CD4-positive, alpha-beta T cell treated with Interferon alpha-2 for 1 hour (primary cell): Measurements from ENCODE around the gene NFATC1.

Experiments
- DNase-seq, 2 donors: peaks; one replicate each; pipeline ENCODE4 v3.0.0-alpha.2; 2020 to 2022

Gene NFATC1

DNA sequence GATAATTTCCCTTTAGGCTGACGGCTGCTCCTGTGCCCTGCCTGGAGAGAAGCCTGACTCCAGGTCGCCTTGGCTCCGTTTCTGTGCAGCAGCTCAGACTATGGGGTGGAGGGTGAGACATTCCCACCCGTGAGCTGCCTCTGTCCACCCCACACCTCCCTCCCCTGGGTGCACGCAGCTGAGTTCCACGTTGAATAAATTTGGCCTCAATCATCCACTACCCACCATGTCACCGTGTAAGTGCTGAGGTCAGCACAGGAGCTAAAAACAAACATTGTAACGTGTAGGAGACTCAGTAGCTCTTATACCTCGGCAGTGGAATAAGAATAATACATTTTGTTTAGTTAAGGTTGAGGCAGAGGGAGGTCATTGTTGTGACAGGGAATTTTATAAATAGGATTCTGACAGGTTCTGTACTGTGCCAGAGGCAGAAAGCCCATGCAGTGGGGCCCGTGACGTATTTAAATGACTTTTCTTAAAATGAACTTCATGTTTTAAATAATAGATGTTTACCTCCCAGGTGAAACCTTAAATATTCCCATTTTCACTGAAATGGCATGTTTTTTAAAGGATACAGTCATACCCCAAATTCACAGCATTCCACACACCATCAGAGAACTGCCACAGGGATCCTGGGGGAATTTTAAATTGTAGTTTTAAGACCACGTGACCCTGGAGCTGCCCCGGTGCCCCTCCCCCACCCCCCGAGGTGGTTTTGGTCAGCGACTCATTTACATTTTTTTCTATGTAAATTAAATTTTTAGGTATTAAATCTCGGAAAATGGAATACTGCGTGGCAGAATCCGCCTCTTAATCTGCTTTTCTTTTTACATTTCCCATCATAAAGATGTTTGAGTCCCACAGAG is 50.2 kb downstream of the NFATC1 start:
- no peak for DNase-seq

DNA sequence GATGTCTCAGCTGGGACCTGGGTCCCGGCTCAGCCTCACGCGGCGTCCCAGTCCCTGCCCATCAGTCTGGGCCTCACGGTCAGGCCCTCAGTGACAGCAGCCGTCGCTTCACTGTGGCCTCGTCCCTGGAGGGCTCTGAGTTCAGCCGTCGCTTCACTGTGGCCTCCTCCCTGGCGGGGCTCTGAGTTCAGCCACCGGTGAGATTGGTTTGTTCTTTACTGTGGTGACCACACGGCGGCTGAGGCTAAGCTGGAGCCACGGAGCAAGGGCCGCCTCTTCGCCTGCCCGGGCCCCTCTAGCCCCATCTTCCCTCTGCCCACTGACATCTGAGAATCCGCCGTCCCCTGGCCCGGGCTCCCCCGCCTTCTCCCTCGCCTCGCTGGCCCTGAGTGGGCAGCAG is 51.2 kb downstream of the NFATC1 start:
- no peak for DNase-seq

- DNase-seq, result no peak
Observed at GRCh38 chr18:79447703-79448367, 52.1 kb downstream of the NFATC1 start.

DNA sequence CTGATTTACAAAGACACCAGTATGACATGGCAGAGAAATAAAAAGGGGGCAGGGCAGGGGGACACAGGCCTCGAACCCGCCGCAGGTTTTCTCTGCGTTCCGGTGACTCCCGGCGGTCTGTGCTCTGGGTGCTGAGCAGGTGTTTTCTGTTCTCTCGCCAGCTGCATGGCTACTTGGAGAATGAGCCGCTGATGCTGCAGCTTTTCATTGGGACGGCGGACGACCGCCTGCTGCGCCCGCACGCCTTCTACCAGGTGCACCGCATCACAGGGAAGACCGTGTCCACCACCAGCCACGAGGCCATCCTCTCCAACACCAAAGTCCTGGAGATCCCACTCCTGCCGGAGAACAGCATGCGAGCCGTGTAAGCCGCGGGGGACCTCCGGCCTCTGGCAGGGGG is 52.9 kb downstream of the NFATC1 start:
- DNase-seq, result no peak

GRCh38 chr18:79449551-79450288 is 54.0 kb downstream of the NFATC1 start:
- no peak for DNase-seq

- no peak for DNase-seq
Observed at GRCh38 chr18:79450289-79451080, 54.8 kb downstream of the NFATC1 start.

DNA sequence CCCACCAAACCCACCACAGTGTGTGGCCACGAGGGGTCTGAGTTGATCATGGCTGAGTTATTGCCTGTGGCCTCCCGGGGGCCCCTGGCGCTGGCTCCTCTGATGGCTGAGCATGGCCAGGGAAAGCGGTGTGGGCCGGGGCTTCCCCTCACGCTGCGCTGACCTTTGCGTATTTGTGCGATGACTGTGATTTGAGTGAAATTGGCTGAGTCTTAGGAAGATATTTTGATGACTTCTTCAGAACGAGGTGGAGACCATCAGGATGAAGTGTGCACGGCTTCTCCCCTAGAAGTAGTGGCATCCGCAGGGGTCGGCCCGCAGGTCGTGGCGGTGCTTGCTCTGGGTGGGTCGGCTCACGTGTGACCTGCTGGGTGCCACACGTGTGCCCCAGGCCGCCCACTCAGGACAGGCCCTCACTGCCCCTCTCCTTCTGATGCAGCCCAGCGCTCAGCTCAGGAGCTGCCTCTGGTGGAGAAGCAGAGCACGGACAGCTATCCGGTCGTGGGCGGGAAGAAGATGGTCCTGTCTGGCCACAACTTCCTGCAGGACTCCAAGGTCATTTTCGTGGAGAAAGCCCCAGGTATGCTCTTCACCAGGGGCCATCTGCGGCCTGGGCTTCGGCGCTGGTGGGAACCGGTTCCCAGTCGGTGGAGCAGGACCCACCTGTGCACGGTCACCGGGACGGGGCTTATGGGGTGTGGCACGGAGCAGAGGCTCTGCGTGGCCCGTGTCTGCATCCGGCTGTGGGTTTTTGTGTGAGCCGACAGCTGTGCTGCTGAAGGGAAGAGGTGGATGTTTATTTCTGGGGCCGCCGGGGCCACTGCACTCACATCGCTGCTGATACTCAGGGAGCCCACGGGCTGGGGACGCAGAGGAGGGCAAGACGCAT is 55.8 kb downstream of the NFATC1 start:
- DNase-seq, result no peak

- DNase-seq, result no peak
Observed at GRCh38 chr18:79452190-79452990, 56.7 kb downstream of the NFATC1 start.

GRCh38 chr18:79452991-79453645 is 57.4 kb downstream of the NFATC1 start:
- no peak for DNase-seq

DNA sequence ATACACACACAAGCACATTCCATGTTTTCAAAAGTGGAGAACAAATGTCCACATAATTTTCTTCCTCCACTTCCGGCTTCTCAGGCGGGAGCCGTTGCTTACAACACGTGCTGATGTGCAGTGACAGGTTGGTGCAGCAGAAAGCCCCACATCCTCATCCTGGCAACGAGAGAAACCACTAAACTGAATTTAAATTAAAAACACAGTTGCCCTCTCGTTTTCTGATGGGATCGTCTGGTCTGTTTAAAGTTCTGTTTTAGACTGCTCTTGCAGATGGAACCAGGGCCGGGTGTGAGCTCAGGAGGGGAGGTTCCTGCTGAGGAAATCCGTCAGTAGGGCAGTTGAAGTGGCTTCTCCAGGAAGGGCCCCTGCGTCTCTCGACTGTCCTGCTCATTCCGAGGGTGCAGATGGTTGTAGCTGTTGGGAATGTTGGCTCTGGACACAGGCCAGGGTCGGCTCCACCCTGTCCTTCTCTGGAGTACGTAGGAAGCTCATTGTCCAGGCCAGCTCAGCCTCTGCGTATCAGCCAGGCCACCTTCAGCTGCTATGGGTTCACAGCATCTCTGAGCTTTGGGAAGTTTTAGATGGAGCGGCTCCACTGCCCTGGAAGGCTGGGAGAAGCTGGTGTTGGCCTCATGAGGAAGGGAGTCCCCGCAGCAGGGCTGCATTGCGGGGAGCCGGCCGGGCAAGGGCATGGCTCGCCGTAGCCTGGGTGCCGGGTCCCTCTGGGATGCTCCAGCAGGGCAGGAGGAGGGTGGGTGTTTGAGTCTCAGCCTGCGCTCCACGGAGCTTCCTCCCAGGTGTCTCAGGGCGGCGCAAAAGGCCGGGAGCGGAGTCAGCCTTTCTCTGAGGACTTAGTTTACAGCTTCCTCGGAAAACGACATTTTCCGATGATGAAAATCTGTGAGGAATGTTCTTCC is 58.3 kb downstream of the NFATC1 start:
- no peak for DNase-seq

- no peak for DNase-seq
Observed at GRCh38 chr18:79455261-79455660, 59.5 kb downstream of the NFATC1 start.

DNA sequence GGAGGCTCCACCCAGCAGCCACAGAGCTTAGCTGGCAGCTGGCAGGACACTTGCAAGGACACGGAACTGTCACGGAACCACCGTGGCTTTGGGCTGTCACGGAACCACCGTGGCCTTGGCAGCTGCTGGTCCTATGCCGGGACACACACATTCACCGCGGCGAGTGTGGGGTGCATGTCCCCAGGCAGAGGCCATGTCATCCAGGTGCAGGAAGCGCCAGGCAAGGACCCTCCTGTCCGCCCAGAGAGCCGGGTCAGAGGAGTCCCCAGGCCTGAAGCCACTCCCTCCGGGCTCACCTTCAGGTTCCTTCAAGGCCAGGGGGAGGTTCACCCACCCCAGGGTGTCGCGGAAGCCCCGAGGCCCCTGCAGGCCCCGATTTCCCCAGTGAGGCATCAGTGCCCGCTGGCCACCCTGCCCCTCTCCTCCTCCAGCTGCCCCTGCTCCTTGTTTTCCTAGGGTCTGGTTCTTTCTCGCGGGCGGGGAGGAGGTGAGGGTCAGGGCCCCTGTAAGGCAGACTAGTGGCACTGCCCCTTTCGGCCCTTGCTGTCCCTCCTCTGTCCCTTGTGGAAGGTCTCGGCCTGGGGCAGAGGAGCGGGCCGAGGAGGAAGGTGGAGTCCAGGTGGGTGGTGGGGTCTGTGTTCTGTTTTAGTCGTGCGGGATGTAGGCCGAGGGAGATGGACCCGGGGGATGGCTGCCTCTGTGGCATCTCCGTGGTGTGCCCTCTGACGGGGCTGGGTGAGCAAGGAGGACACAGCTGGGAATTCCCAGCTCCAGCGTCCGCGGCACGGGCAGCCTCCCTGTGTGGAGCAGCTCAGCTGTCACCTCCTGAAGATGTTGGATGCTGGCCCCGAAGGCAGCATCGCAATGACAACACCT is 60.6 kb downstream of the NFATC1 start:
- no peak for DNase-seq

- DNase-seq, result no peak
Observed at GRCh38 chr18:79457239-79457638, 61.5 kb downstream of the NFATC1 start.

DNA sequence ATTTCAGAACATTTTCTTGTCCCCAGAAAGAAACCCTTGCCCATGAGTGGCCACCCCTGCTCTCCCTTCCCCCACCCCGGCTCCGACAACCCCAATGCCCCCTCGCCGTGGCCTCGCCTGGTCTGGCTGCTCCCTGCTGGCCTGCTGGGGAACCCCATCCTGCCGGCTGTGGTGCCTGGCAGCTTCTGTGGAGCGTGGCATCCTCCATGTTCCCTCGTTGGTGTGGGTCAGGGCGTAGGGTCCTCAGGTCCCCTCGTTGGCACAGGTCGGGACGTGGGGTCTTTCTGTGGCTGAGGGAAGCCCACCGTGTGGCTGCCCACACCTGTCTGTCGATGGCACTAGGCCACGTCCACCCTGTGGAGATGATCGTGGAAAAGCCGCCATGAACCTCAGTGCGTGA is 61.9 kb downstream of the NFATC1 start:
- no peak for DNase-seq

DNA sequence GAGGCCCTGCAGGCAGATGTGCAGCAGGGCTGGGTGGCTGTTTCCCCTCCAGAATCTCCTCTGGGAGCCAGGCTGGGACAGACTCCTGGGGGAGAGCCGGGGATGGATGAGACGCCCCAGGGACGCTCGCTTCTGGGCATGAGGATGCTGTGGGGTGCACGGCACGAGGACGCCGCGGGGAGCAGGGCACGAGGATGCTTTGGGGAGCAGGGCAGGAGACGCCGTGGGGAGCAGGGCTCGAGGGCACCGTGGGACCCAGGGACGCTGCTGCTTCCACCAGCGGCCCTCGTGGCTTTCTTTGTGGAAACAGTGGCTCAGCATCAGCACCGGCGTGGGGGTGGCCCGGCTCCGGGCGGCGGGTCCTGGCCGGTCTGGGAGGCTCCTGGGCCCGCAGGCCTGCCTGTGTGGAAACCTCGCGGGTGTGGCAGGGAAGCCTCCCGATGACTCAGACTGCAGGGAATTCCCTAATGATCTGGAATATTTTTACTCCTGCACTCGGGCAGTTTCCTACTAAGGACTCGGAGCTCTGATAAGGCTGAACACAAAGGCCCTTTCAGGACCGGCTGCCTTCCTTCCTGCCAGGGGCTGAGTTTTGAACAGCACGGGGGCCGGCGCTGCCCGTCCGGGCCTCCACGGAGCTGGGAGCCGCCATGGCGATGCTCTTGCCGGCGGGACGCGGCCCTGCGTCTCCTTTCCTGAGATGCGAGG is 62.6 kb downstream of the NFATC1 start:
- DNase-seq, result no peak

- no peak for DNase-seq
Observed at GRCh38 chr18:79458917-79459803, 63.4 kb downstream of the NFATC1 start.
